ENCODE data around the gene TSPAN17. TPM values are rescaled to one million over a fixed set of nuclear protein-coding genes. Genes with fewer than 3 reads are reported as not detected.

TSPAN17 gene
- total and polyA plus RNA-seq, 10 of the 15 experiments (the other 5 are each of a cell fraction or from before 2014, with no cell fraction given) = 0.24 to 17.1 (median 10.4) TPM

DNA sequence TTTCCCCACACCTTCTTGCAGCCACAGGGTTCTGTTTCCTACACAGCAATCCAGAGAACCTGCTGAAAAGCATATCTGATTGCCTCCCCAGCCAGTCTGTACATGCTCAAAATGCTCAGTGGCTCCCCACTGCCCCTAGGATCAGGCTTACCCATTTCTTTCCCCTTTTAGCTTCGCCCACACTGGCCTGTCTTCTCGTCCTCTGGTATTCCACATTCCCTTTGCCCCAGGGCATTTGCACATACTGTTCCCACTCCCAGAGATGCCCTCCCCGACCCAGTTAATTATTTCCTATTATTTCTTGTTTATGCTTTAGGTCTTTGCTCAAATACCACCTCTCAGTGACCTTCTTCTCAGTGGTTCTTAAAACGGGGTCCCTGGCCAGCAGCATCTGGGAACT lies 6.7 kb upstream of the TSPAN17 start (continued):
- TF ChIP-seq SUPT20H (IDR thresholded peaks at IDR 0.05; ENCODE audit: borderline replicate concordance, control insufficient read depth, low read depth, low read length) (no peak), MXI1 (IDR thresholded peaks at IDR 0.05; ENCODE audit: low read depth, low read length) (no peak), PAX5 (IDR thresholded peaks at IDR 0.05; ENCODE audit: borderline replicate concordance, low read depth, low read length) (no peak), MLLT1 (IDR thresholded peaks at IDR 0.05) (no peak), SP1 (IDR thresholded peaks at IDR 0.05; ENCODE audit: low read depth, low read length) (no peak), SIN3A (IDR thresholded peaks at IDR 0.05; ENCODE audit: low read depth, low read length) (no peak), POU2F2 (IDR thresholded peaks at IDR 0.05; ENCODE audit: borderline replicate concordance, low read depth, low read length) (no peak), ZNF207 (IDR thresholded peaks at IDR 0.05; ENCODE audit: borderline replicate concordance) (no peak), ZNF274 (IDR thresholded peaks at IDR 0.05; ENCODE audit: insufficient read depth, insufficient read length) (no peak), BRCA1 (IDR thresholded peaks at IDR 0.05; ENCODE audit: low read depth, low read length) (no peak)
- TF ChIP-seq, protein P1, sequence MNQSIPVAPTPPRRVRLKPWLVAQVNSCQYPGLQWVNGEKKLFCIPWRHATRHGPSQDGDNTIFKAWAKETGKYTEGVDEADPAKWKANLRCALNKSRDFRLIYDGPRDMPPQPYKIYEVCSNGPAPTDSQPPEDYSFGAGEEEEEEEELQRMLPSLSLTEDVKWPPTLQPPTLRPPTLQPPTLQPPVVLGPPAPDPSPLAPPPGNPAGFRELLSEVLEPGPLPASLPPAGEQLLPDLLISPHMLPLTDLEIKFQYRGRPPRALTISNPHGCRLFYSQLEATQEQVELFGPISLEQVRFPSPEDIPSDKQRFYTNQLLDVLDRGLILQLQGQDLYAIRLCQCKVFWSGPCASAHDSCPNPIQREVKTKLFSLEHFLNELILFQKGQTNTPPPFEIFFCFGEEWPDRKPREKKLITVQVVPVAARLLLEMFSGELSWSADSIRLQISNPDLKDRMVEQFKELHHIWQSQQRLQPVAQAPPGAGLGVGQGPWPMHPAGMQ (IDR thresholded peaks at IDR 0.05; ENCODE audit: borderline replicate concordance) = no peak
